ENCODE measurements around the gene CXXC4. TPM values are rescaled to one million over a fixed set of nuclear protein-coding genes. Genes with fewer than 3 reads are reported as not detected.

CXXC4 gene
- total RNA-seq, 1 experiment from 2014 or later = 0.54 TPM

DNA sequence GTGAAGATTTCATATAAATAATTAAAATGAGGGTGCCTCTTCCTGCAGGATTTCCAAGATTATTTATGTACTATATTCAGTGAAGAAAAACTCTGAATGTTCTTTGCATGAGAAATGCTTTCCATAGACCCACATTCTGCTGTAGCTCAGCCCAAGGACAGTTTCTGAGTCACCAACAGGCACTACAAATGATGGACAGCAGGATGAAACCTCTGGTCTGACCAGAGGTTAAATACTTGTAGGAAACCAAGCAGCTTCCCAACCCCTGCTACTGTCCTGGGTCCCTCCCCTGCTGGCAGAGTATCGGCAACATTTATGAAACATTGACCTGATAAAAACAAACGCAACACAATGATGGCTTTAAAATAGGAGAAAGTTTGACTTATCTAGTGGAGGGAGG, 73.1 kb downstream of the CXXC4 start:
- no peaks in the 10 kb centered on the region for H3K9me3 ChIP-seq (ENCODE audit: control insufficient read depth in 1 of 2, insufficient read depth in 1 of 2, low read depth in 1 of 2, low read length in 2 of 2)
- DNase-seq (ENCODE audit: low read depth, low spot score) = no peak
- H3K27ac ChIP-seq (ENCODE audit: low read depth, low read length) = no peak overlapping the region
- intact Hi-C loops (cut with micrococcal nuclease) = no loop called here
- H4K20me1 ChIP-seq (ENCODE audit: insufficient read depth) = no peaks in the 10 kb centered on the region
- H3K9me2 ChIP-seq (ENCODE audit: insufficient read depth) = no peaks in the 10 kb centered on the region
- no peak overlapping the region for H3K4me3 ChIP-seq (replicated peaks in 1 of 2; ENCODE audit: low read depth in 1 of 2, low read length in 2 of 2)
- H3K36me3 ChIP-seq (ENCODE audit: control insufficient read depth in 1 of 2, insufficient read depth in 2 of 2, low read length in 2 of 2) = no peaks in the 10 kb centered on the region
- H3K27me3 ChIP-seq (ENCODE audit: insufficient read depth, low read length) = no peaks in the 10 kb centered on the region
- peaks cover 0 to 5% of the 10 kb centered on the region in 2 experiments; a peak in 1 of 4 replicates for H3K4me1 ChIP-seq (ENCODE audit: control insufficient read depth in 1 of 2, insufficient read depth in 2 of 2, low read length in 2 of 2)
- no TSS peak for BruUV-seq (replicated peaks)
- ChIA-PET POLR2A (no interaction called here), CTCF (no interaction called here), RAD21 (ENCODE audit: low non-redundant PET in 1 of 2, low total read pairs in 2 of 2, uncharacterized antibody in 2 of 2, unreplicated experiment in 2 of 2) (no interaction called here)
- no peak for TF ChIP-seq CEBPB (IDR thresholded peaks at IDR 0.05; ENCODE audit: low read depth)
- no peak for TF ChIP-seq SP1 (IDR thresholded peaks at IDR 0.05; ENCODE audit: low read depth)
- TF ChIP-seq ZFX (IDR thresholded peaks at IDR 0.05) = no peak
- no peak for TF ChIP-seq JUND (IDR thresholded peaks at IDR 0.05)
- no peak for TF ChIP-seq CBX3 (IDR thresholded peaks at IDR 0.05; ENCODE audit: low read depth)
- TF ChIP-seq, protein P1, sequence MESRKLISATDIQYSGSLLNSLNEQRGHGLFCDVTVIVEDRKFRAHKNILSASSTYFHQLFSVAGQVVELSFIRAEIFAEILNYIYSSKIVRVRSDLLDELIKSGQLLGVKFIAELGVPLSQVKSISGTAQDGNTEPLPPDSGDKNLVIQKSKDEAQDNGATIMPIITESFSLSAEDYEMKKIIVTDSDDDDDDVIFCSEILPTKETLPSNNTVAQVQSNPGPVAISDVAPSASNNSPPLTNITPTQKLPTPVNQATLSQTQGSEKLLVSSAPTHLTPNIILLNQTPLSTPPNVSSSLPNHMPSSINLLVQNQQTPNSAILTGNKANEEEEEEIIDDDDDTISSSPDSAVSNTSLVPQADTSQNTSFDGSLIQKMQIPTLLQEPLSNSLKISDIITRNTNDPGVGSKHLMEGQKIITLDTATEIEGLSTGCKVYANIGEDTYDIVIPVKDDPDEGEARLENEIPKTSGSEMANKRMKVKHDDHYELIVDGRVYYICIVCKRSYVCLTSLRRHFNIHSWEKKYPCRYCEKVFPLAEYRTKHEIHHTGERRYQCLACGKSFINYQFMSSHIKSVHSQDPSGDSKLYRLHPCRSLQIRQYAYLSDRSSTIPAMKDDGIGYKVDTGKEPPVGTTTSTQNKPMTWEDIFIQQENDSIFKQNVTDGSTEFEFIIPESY (IDR thresholded peaks at IDR 0.05; ENCODE audit: extremely low read depth, insufficient replicate concordance, low read length) = no peak
- TF ChIP-seq EZH2phosphoT487 (IDR thresholded peaks at IDR 0.05; ENCODE audit: borderline replicate concordance) = no peak
- no peak for TF ChIP-seq POLR2AphosphoS5 (IDR thresholded peaks at IDR 0.05; ENCODE audit: low read depth, low read length)
- TF ChIP-seq, protein P2, sequence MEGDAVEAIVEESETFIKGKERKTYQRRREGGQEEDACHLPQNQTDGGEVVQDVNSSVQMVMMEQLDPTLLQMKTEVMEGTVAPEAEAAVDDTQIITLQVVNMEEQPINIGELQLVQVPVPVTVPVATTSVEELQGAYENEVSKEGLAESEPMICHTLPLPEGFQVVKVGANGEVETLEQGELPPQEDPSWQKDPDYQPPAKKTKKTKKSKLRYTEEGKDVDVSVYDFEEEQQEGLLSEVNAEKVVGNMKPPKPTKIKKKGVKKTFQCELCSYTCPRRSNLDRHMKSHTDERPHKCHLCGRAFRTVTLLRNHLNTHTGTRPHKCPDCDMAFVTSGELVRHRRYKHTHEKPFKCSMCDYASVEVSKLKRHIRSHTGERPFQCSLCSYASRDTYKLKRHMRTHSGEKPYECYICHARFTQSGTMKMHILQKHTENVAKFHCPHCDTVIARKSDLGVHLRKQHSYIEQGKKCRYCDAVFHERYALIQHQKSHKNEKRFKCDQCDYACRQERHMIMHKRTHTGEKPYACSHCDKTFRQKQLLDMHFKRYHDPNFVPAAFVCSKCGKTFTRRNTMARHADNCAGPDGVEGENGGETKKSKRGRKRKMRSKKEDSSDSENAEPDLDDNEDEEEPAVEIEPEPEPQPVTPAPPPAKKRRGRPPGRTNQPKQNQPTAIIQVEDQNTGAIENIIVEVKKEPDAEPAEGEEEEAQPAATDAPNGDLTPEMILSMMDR (IDR thresholded peaks at IDR 0.05 in 2 of 3, conservative IDR thresholded peaks at IDR 0.05 in 1 of 3; ENCODE audit: borderline replicate concordance in 1 of 3, insufficient read depth in 1 of 3, low read depth in 2 of 3, low read length in 2 of 3) = no peak
- no peak for TF ChIP-seq RAD21 (IDR thresholded peaks at IDR 0.05; ENCODE audit: low read depth)
- no peak for TF ChIP-seq SRF (IDR thresholded peaks at IDR 0.05; ENCODE audit: low read depth)
- TF ChIP-seq ELF1 (IDR thresholded peaks at IDR 0.05; ENCODE audit: borderline replicate concordance, low read depth) = no peak
- ATAC-seq = no peak
- H3K9ac ChIP-seq (ENCODE audit: low read length) = no peak overlapping the region
- no peak overlapping the region for H3K4me2 ChIP-seq (ENCODE audit: low read length)
- no peak overlapping the region for H2AFZ ChIP-seq (ENCODE audit: low read depth, low read length, poor library complexity, severe bottlenecking)
- H3K79me2 ChIP-seq (ENCODE audit: insufficient read depth, low read length) = no peaks in the 10 kb centered on the region

All from HCT116 (cell line).